GM20000 (cell line): Measurements from ENCODE around the gene PRKCH.
"Not testable (repeated sequence)": the region's sequence is repeated elsewhere in the genome, so short reads cannot be mapped to it uniquely, and the experiment has no call there.

ENCODE experiments used
- DNase-seq: peaks from one replicate; pipeline ENCODE4 v3.0.0; 2012; ENCODE audit warnings: low spot score
- CTCF ChIP-seq: IDR thresholded peaks from 2 replicates; pipeline ENCODE4 v1.5.1; 2012; ENCODE audit warnings: mild to moderate bottlenecking, control low read depth; ENCODE audit errors: extremely low read depth, missing control alignments

Gene PRKCH

GRCh38 chr14:61304688-61305087, 16.7 kb upstream of the PRKCH start:
- no peak for TF ChIP-seq CTCF
- DNase-seq: no peak

- no peak for TF ChIP-seq CTCF
Measured at GRCh38 chr14:61308198-61308597, 13.2 kb upstream of the PRKCH start.

GRCh38 chr14:61308701-61309100, 12.7 kb upstream of the PRKCH start:
- not testable (repeated sequence) for DNase-seq

More at GRCh38 chr14:61308198-61308597, 13.2 kb upstream of the PRKCH start:
- DNase-seq: no peak

DNA sequence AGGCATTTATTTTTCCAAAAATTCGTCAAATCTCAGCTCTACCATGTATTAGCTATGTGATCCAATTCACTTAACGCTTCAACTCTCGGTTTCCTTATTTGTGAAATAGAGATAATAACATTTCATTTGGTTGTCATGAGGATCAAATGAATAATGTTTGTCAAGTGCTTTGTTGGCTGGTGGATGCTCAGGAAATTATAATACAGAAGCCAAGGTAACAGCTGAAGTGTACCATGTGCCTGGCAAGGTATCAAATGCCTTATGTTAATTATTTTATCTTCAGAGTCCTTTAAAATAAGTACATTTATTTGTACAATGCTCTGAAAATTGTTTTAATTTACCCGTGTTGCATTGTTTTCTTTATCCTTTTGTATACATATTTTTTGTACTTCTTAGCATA, 6.1 kb upstream of the PRKCH start:
- TF ChIP-seq CTCF: no peak

DNA sequence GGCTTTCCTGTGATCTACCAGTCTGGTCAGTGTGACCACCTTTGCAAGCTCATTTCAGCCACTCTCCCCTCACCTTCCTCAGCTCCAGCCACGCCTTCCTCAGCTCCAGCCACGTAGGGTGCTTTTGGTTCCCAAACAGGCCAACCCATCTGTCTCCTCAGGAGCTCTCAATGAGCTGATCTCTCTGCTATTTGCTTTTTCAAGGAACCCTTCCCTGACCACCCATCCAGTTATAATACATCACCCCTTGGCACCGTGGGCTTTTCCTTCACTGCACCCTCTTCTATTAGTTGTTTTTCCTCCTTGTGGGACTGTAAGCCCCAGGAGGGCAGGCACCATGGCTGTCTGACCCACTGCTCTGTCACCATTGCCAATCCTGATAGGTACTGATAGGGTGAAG, 2.3 kb upstream of the PRKCH start:
- TF ChIP-seq CTCF: no peak
- no peak for DNase-seq

More for the DNA sequence above, 6.1 kb upstream of the PRKCH start:
- DNase-seq: no peak

DNA sequence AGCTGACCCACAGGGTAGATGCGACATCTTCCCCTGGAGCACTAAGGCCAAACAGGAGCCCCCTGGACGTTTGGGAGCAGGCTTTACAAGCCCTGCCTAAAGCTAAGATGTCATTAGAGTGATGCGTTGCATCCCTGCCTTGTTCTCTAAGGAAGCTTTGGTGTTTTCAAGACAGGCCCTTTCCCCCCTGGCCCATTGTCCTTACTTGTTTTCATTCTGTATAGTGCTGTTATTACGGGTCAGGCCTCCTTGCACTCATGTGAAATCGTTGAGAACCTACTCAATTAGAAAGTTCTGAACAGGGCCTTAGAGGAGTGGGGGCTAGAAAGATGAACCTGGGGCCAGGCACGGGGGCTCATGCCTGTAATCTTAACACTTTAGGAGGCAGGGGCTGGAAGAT, 1.7 kb upstream of the PRKCH start:
- no peak for DNase-seq
- no peak for TF ChIP-seq CTCF

DNA sequence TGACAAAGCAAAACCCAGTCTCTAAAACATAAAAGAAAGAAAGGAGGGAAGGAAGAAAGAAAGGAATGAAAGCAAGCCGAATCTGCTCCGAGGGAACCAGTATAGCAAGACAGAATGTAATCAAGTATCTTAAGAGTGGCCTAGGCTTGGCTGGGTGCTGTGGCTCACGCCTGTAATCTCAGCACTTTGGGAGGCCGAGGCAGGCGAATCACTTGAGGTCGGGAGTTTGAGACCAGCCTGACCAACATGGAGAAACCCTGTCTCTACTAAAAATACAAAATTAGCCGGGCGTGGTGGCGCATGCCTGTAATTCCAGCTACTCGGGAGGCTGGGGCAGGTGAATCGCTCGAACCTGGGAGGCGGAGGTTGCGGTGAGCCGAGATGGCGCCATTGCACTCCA, 1.2 kb upstream of the PRKCH start:
- DNase-seq: not testable (repeated sequence)

DNA sequence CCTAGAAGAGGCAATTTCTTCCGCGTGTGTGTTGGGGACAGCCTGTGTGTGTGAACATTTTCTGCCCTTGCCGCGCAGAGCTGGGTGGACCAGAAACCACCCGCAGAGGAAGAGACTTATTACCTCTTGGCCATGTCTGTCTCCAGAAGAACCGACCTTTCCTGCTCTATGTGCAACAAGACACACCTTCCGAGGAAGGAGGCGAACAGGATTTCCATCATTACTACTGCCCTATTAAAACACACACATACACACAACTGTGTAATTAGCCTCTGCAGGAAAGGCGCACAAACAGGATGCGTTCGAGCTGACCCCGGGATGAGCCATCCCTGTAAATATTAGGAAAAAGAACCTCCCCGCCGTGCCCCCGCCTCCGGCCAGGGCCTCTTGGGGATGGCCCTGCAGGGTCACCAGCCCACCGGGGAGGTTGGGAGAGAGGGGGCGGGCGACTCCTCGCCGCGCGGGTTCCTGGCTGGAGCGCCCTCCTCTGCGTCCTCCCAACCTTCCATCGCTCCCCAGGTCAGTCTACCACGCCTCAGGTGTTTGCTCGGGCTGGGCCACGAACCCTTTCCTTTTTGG, 484 bp upstream of the PRKCH start:
- DNase-seq: no peak
- no peak for TF ChIP-seq CTCF
